Uterus (tissue), 4 donors: ENCODE measurements around the gene VTA1. TPM values are rescaled to one million over a fixed set of nuclear protein-coding genes. Genes with fewer than 3 reads are reported as not detected.

ENCODE experiments used
- DNase-seq, 2 donors: peaks; one replicate each; pipeline ENCODE4 v3.0.0-alpha.2; 2019 to 2020
- H3K27ac ChIP-seq, 2 donors: fragments of 200-600 bp; sonication (generic); 1 replicate in 1 of 2; 2 replicates in 1 of 2; pipeline ENCODE4 v1.5.1; 2016 to 2018
- H3K27me3 ChIP-seq, 2 donors: fragments of 200-600 bp; sonication (generic); one replicate each; pipeline ENCODE4 v1.5.1; 2018 to 2019; ENCODE audit warnings: control low read depth in 1 of 2
- H3K36me3 ChIP-seq, 2 donors: fragments of 200-600 bp; sonication (generic); one replicate each; pipeline ENCODE4 v1.5.1; 2019; ENCODE audit warnings: control low read depth in 1 of 2
- H3K4me1 ChIP-seq, 2 donors: fragments of 200-600 bp; sonication (generic); one replicate each; pipeline ENCODE4 v1.5.1; 2018 to 2019; ENCODE audit warnings: control low read depth in 1 of 2
- H3K4me3 ChIP-seq, 2 donors: fragments of 200-600 bp; sonication (generic); 1 replicate in 1 of 2; 2 replicates in 1 of 2; pipeline ENCODE4 v1.5.1; 2018 to 2019; ENCODE audit warnings: mild to moderate bottlenecking in 1 of 2
- H3K9me3 ChIP-seq, 2 donors: fragments of 200-600 bp; sonication (generic); one replicate each; pipeline ENCODE4 v1.5.1; 2019; ENCODE audit warnings: control low read depth in 1 of 2
- CTCF ChIP-seq, 4 experiments: fragments of 200-600 bp in 2 of 4; fragments of 450-650 bp in 2 of 4; sonication (generic) in 2 of 4; IDR thresholded peaks; one replicate each; pipeline ENCODE4 v1.5.1; 2016 to 2019; ENCODE audit warnings: antibody characterized with exemption in 4 of 4, mild to moderate bottlenecking in 2 of 4, moderate library complexity in 1 of 4
- POLR2A ChIP-seq, 2 donors: fragments of 450-650 bp; IDR thresholded peaks; one replicate each; pipeline ENCODE4 v1.6.1; 2016; ENCODE audit warnings: antibody characterized with exemption in 2 of 2, mild to moderate bottlenecking in 1 of 2, moderate library complexity in 1 of 2
- intact Hi-C: fragments of 100-400 bp; cut with DNase I; formaldehyde crosslinking; loops from one replicate; pipeline ENCODE4 v1.15.1; 2023; ENCODE audit warnings: low total_unique reads
- total RNA-seq, 4 donors: library from RNA; depleted of rRNA in 3 of 4; stranded (reverse); fragments of >200 nt in 3 of 4; gene quantifications; one replicate each; pipeline versions ENCODE4 v1.1.0 to v1.2.4, GENCODE V29; 2014 to 2023
- donor health status: DM: yes; HTN: yes; CAD: no.

VTA1 gene
- total RNA-seq, 4 donors from 2014 or later = 25.9 to 68.7 (median 38.2) TPM

GRCh38 chr6:142235272-142235671 is 88.2 kb downstream of the VTA1 start:
- no peaks in the 10 kb centered on the region for H3K9me3 ChIP-seq
- no peaks in the 10 kb centered on the region for H3K27me3 ChIP-seq
- no peak overlapping the region for H3K4me3 ChIP-seq
- DNase-seq = no peak
- no peak overlapping the region for H3K27ac ChIP-seq
- H3K36me3 ChIP-seq = no peaks in the 10 kb centered on the region
- TF ChIP-seq CTCF (IDR thresholded peaks at IDR 0.05) = no peak
- no peak for TF ChIP-seq POLR2A (IDR thresholded peaks at IDR 0.05)
- no peaks in the 10 kb centered on the region for H3K4me1 ChIP-seq
- intact Hi-C loops = no loop called here

- Histone ChIP-seq H3K9me3 (no peaks in the 10 kb centered on the region), H3K27me3 (no peaks in the 10 kb centered on the region), H3K4me3 (no peak overlapping the region), H3K27ac (no peak overlapping the region), H3K36me3 (no peaks in the 10 kb centered on the region), H3K4me1 (no peaks in the 10 kb centered on the region)
- intact Hi-C loops = no loop called here
- no peak for TF ChIP-seq CTCF (IDR thresholded peaks at IDR 0.05)
- TF ChIP-seq POLR2A (IDR thresholded peaks at IDR 0.05) = no peak
- no peak for DNase-seq
Observed at GRCh38 chr6:142235791-142236190, 88.7 kb downstream of the VTA1 start.

GRCh38 chr6:142236691-142237090 is 89.6 kb downstream of the VTA1 start:
- H3K27me3 ChIP-seq = no peaks in the 10 kb centered on the region
- H3K9me3 ChIP-seq = no peaks in the 10 kb centered on the region
- H3K27ac ChIP-seq = no peak overlapping the region
- no peak for DNase-seq
- TF ChIP-seq POLR2A (IDR thresholded peaks at IDR 0.05) (no peak), CTCF (IDR thresholded peaks at IDR 0.05) (no peak)
- intact Hi-C loops = no loop called here
- no peaks in the 10 kb centered on the region for H3K4me1 ChIP-seq
- no peaks in the 10 kb centered on the region for H3K36me3 ChIP-seq
- no peak overlapping the region for H3K4me3 ChIP-seq

- H3K4me1 ChIP-seq = no peaks in the 10 kb centered on the region
- intact Hi-C loops = no loop called here
- no peak for DNase-seq
- no peak overlapping the region for H3K27ac ChIP-seq
- no peak overlapping the region for H3K4me3 ChIP-seq
- no peaks in the 10 kb centered on the region for H3K27me3 ChIP-seq
- TF ChIP-seq CTCF (IDR thresholded peaks at IDR 0.05) = no peak
- no peaks in the 10 kb centered on the region for H3K36me3 ChIP-seq
- H3K9me3 ChIP-seq = no peaks in the 10 kb centered on the region
Observed at GRCh38 chr6:142238881-142239280, 91.8 kb downstream of the VTA1 start.

GRCh38 chr6:142240179-142240578 is 93.1 kb downstream of the VTA1 start:
- H3K36me3 ChIP-seq = no peaks in the 10 kb centered on the region
- H3K4me1 ChIP-seq = no peaks in the 10 kb centered on the region
- H3K27ac ChIP-seq = no peak overlapping the region
- TF ChIP-seq POLR2A (IDR thresholded peaks at IDR 0.05) (no peak), CTCF (IDR thresholded peaks at IDR 0.05) (no peak)
- DNase-seq = no peak
- no peaks in the 10 kb centered on the region for H3K27me3 ChIP-seq
- no peak overlapping the region for H3K4me3 ChIP-seq
- intact Hi-C loops = no loop called here
- H3K9me3 ChIP-seq = no peaks in the 10 kb centered on the region
